ENCODE data around the gene LRRTM3. TPM values are rescaled to one million over a fixed set of nuclear protein-coding genes. Genes with fewer than 3 reads are reported as not detected.

The LRRTM3 gene
- total and polyA plus RNA-seq, 12 donors = 0.23 to 4.4 (median 1.6) TPM; not detected in 2

DNA sequence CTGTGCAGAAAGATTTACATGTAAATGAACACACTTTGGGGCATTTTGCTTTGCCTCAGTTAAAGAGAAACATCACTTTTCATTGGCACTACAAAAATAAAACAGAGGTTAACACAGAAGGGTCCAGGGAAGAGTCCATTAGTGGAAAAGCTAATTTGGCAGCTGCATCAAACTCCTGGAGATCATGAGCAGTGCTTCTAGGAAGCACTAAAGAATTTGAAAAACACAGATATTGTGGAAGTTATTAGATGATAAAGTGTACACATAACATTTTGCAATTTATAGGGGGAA lies 161.2 kb downstream of the LRRTM3 start:
- H3K36me3 ChIP-seq (replicated peaks in 1 of 2) = no peaks in the 10 kb centered on the region
- H3K27me3 ChIP-seq = no peaks in the 10 kb centered on the region
- intact Hi-C loops (cut with DNase I) = no loop called here
- no peak for TF ChIP-seq POLR2A (IDR thresholded peaks at IDR 0.05)
- TF ChIP-seq, protein P1, sequence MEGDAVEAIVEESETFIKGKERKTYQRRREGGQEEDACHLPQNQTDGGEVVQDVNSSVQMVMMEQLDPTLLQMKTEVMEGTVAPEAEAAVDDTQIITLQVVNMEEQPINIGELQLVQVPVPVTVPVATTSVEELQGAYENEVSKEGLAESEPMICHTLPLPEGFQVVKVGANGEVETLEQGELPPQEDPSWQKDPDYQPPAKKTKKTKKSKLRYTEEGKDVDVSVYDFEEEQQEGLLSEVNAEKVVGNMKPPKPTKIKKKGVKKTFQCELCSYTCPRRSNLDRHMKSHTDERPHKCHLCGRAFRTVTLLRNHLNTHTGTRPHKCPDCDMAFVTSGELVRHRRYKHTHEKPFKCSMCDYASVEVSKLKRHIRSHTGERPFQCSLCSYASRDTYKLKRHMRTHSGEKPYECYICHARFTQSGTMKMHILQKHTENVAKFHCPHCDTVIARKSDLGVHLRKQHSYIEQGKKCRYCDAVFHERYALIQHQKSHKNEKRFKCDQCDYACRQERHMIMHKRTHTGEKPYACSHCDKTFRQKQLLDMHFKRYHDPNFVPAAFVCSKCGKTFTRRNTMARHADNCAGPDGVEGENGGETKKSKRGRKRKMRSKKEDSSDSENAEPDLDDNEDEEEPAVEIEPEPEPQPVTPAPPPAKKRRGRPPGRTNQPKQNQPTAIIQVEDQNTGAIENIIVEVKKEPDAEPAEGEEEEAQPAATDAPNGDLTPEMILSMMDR (IDR thresholded peaks at IDR 0.05) = no peak
- no peak for DNase-seq
- H3K4me1 ChIP-seq (replicated peaks in 1 of 2) = no peaks in the 10 kb centered on the region
- H3K9me3 ChIP-seq (replicated peaks in 1 of 3) = no peaks in the 10 kb centered on the region
- no peak overlapping the region for H3K27ac ChIP-seq
- H3K4me3 ChIP-seq = no peak overlapping the region

DNA sequence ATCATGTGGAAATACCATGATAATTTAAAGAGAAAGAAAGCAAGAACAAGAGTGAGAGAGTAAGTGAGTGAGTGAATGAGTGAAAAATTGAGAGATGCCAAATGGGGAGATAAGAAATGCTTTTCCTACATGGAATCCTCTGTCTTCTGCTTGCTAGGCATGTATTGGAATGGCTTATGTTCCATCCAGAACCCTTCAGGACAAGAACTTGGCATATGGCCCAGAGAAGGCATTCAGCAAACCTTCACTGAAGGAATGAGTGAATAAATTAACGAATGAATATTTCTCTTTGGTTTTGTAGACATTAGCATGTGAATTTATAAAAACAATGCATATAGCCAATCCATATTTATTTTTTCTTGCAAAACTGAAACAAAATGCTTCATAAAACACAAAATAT lies 162.2 kb downstream of the LRRTM3 start:
- TF ChIP-seq, protein P1 (IDR thresholded peaks at IDR 0.05) = no peak
- TF ChIP-seq POLR2A (IDR thresholded peaks at IDR 0.05) = no peak
- Histone ChIP-seq H3K9me3 (replicated peaks in 1 of 3) (no peaks in the 10 kb centered on the region), H3K27ac (no peak overlapping the region), H3K27me3 (no peaks in the 10 kb centered on the region), H3K36me3 (replicated peaks in 1 of 2) (no peaks in the 10 kb centered on the region), H3K4me1 (replicated peaks in 1 of 2) (no peaks in the 10 kb centered on the region), H3K4me3 (no peak overlapping the region)
- DNase-seq = no peak
- 61 to 77% (median 65%) methylated on average over 1 of the region's 1 CpG for WGBS, 4 donors
- intact Hi-C loops (cut with DNase I) = no loop called here

DNA sequence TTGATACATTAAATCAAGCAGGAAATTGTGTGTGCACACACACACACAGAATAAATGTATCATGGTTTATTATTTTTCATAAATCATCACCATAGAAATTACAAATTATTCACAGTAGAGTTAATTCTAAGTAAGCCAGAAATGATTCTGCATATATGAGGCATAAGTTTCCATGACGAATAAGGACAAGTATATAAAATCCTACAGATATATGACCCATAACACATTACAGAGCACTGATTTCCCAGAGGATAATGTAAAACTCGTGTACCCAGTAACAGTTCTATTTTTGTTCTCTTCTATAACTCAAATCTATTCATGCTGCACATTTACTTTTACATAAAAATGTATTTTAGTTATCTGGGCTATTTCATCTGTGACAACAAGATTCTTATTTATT lies 169.7 kb downstream of the LRRTM3 start:
- no peak for DNase-seq
- Histone ChIP-seq H3K27me3 (no peaks in the 10 kb centered on the region), H3K4me3 (no peak overlapping the region), H3K36me3 (replicated peaks in 1 of 2) (no peaks in the 10 kb centered on the region), H3K9me3 (replicated peaks in 1 of 3) (no peaks in the 10 kb centered on the region), H3K4me1 (replicated peaks in 1 of 2) (no peaks in the 10 kb centered on the region), H3K27ac (no peak overlapping the region)
- intact Hi-C loops (cut with DNase I) = no loop called here
- TF ChIP-seq, protein P1 (IDR thresholded peaks at IDR 0.05) = no peak
- no peak for TF ChIP-seq POLR2A (IDR thresholded peaks at IDR 0.05)
- WGBS, 4 donors = 42 to 57% (median 50%) methylated on average over 2 of the region's 2 CpGs

DNA sequence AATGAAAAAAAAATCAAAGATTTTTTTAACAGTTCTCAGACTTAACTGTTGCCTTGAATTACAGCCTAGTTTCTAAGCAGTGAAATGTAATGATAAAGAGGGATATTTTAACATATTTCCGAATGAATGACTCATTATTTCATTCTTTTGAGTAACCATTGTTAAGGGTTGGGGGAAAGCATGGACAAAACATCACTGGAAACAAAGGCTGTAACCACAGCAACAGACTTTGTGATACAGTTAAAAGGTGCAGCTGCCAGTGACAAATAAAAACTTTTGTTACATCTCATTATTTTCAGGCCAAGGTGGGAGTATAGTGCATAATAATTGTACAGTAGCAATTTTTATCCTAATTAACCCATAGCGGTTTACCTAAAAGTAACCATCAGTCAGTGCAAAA lies 172.6 kb downstream of the LRRTM3 start:
- no peak overlapping the region for H3K4me3 ChIP-seq
- no peak for TF ChIP-seq POLR2A (IDR thresholded peaks at IDR 0.05)
- TF ChIP-seq, protein P1 (IDR thresholded peaks at IDR 0.05) = no peak
- WGBS, 4 donors = 57 to 68% (median 64%) methylated on average over 2 of the region's 2 CpGs
- DNase-seq = no peak
- no peak overlapping the region for H3K27ac ChIP-seq
- H3K36me3 ChIP-seq (replicated peaks in 1 of 2) = no peaks in the 10 kb centered on the region
- no peaks in the 10 kb centered on the region for H3K4me1 ChIP-seq (replicated peaks in 1 of 2)
- no peaks in the 10 kb centered on the region for H3K9me3 ChIP-seq (replicated peaks in 1 of 3)
- H3K27me3 ChIP-seq = no peaks in the 10 kb centered on the region
- intact Hi-C loops (cut with DNase I) = no loop called here

Measured in adrenal gland (tissue), 12 donors.